ENCODE results near the gene RAMP3. TPM values are rescaled to one million over a fixed set of nuclear protein-coding genes. Genes with fewer than 3 reads are reported as not detected.
A peak's percentile ranks its signal among the peaks of the same experiment; 100 is the strongest.
"Not testable (repeated sequence)": the region's sequence is repeated elsewhere in the genome, so short reads cannot be mapped to it uniquely, and the experiment has no call there.

RAMP3 gene
- total RNA-seq, 5 donors from 2014 or later (not counting 1 experiment from before 2014, with no cell fraction given) = 0.19 to 0.63 (median 0.45) TPM; not detected in 1

GRCh38 chr7:45161842-45162241 lies 4.3 kb downstream of the RAMP3 start:
- H3K36me3 ChIP-seq (ENCODE audit: control insufficient read depth in 2 of 2, extremely low read depth in 1 of 2, insufficient read depth in 1 of 2, low read length in 1 of 2) = no peaks in the 10 kb centered on the region
- peak in 1 of 4 experiments; percentile 13 for ATAC-seq (replicated peaks in 1 of 4)
- Mint-ChIP-seq H3K9me3 (peaks cover 0 to 7% (median 0%) of the 10 kb centered on the region in 3 donors), H3K36me3 (no peaks in the 10 kb centered on the region), H3K27ac (no peak overlapping the region), H3K27me3 (peaks cover 17 to 20% of the 10 kb centered on the region in 2 donors), H3K4me1 (peaks cover 11 to 13% (median 11%) of the 10 kb centered on the region in 3 donors), H3K4me3 (no peak overlapping the region)
- no peaks in the 10 kb centered on the region for H3K9me3 ChIP-seq
- ChIA-PET POLR2A (no interaction called here), CTCF (no interaction called here)
- WGBS (ENCODE audit: insufficient coverage) = 87% methylated on average over 8 of the region's 9 CpGs
- no peak overlapping the region for H3K27ac ChIP-seq (ENCODE audit: low read length)
- no peaks in the 10 kb centered on the region for H3K4me1 ChIP-seq (ENCODE audit: control insufficient read depth in 1 of 2, extremely low read depth in 1 of 2, insufficient read depth in 2 of 2, low read length in 2 of 2)
- no peak for DNase-seq
- no peak overlapping the region for H3K4me3 ChIP-seq (ENCODE audit: control insufficient read depth in 1 of 2, extremely low read depth in 1 of 2, low read length in 1 of 2)
- H3K27me3 ChIP-seq (replicated peaks in 1 of 2; ENCODE audit: control insufficient read depth in 2 of 2, extremely low read depth in 1 of 2, insufficient read depth in 2 of 2, low read length in 1 of 2) = peaks cover 0 to 31% of the 10 kb centered on the region in 2 experiments

GRCh38 chr7:45162311-45162845 lies 4.8 kb downstream of the RAMP3 start:
- CTCF ChIA-PET = no interaction called here
- DNase-seq (no peak), ATAC-seq (replicated peaks in 1 of 4) (no peak)
- no peaks in the 10 kb centered on the region for H3K36me3 ChIP-seq (ENCODE audit: control insufficient read depth in 2 of 2, extremely low read depth in 1 of 2, insufficient read depth in 1 of 2, low read length in 1 of 2)
- peaks cover 12 to 15% of the 10 kb centered on the region in 2 donors for H3K27me3 Mint-ChIP-seq
- H3K4me1 Mint-ChIP-seq = peaks cover 7 to 10% (median 7%) of the 10 kb centered on the region in 3 donors
- H3K27me3 ChIP-seq (replicated peaks in 1 of 2; ENCODE audit: control insufficient read depth in 2 of 2, extremely low read depth in 1 of 2, insufficient read depth in 2 of 2, low read length in 1 of 2) = peaks cover 0 to 26% of the 10 kb centered on the region in 2 experiments
- no peak overlapping the region for H3K27ac ChIP-seq (ENCODE audit: low read length)
- H3K4me3 Mint-ChIP-seq = no peak overlapping the region
- POLR2A ChIA-PET = no interaction called here
- H3K4me1 ChIP-seq (ENCODE audit: control insufficient read depth in 1 of 2, extremely low read depth in 1 of 2, insufficient read depth in 2 of 2, low read length in 2 of 2) = no peaks in the 10 kb centered on the region
- 94% methylated on average over 2 of the region's 3 CpGs for WGBS (ENCODE audit: insufficient coverage)
- H3K36me3 Mint-ChIP-seq = no peaks in the 10 kb centered on the region
- H3K9me3 ChIP-seq = no peaks in the 10 kb centered on the region
- H3K9me3 Mint-ChIP-seq = peaks cover 0 to 7% (median 0%) of the 10 kb centered on the region in 3 donors
- H3K27ac Mint-ChIP-seq = no peak overlapping the region
- no peak overlapping the region for H3K4me3 ChIP-seq (ENCODE audit: control insufficient read depth in 1 of 2, extremely low read depth in 1 of 2, low read length in 1 of 2)

GRCh38 chr7:45162943-45163691 lies 5.5 kb downstream of the RAMP3 start:
- Mint-ChIP-seq H3K36me3 (no peaks in the 10 kb centered on the region), H3K9me3 (peaks cover 0 to 7% (median 0%) of the 10 kb centered on the region in 3 donors), H3K4me1 (peaks cover 7 to 9% (median 7%) of the 10 kb centered on the region in 3 donors), H3K4me3 (no peak overlapping the region), H3K27ac (no peak overlapping the region), H3K27me3 (peaks cover 11 to 15% of the 10 kb centered on the region in 2 donors)
- Histone ChIP-seq H3K27me3 (replicated peaks in 1 of 2; ENCODE audit: control insufficient read depth in 2 of 2, extremely low read depth in 1 of 2, insufficient read depth in 2 of 2, low read length in 1 of 2) (peaks cover 0 to 20% of the 10 kb centered on the region in 2 experiments), H3K36me3 (ENCODE audit: control insufficient read depth in 2 of 2, extremely low read depth in 1 of 2, insufficient read depth in 1 of 2, low read length in 1 of 2) (no peaks in the 10 kb centered on the region), H3K4me1 (ENCODE audit: control insufficient read depth in 1 of 2, extremely low read depth in 1 of 2, insufficient read depth in 2 of 2, low read length in 2 of 2) (no peaks in the 10 kb centered on the region), H3K4me3 (ENCODE audit: control insufficient read depth in 1 of 2, extremely low read depth in 1 of 2, low read length in 1 of 2) (no peak overlapping the region), H3K27ac (ENCODE audit: low read length) (no peak overlapping the region), H3K9me3 (no peaks in the 10 kb centered on the region)
- DNase-seq (no peak), ATAC-seq (replicated peaks in 1 of 4) (no peak)
- WGBS (ENCODE audit: insufficient coverage) = 13% methylated on average over 1 of the region's 2 CpGs
- CTCF ChIA-PET = no interaction called here
- POLR2A ChIA-PET = no interaction called here

GRCh38 chr7:45163692-45164052 lies 6.1 kb downstream of the RAMP3 start:
- POLR2A ChIA-PET = no interaction called here
- Mint-ChIP-seq H3K27me3 (peaks cover 5 to 9% of the 10 kb centered on the region in 2 donors), H3K4me3 (no peak overlapping the region), H3K4me1 (peaks cover 4 to 7% (median 5%) of the 10 kb centered on the region in 3 donors), H3K9me3 (peaks cover 0 to 7% (median 0%) of the 10 kb centered on the region in 3 donors), H3K27ac (no peak overlapping the region), H3K36me3 (no peaks in the 10 kb centered on the region)
- Histone ChIP-seq H3K4me3 (ENCODE audit: control insufficient read depth in 1 of 2, extremely low read depth in 1 of 2, low read length in 1 of 2) (no peak overlapping the region), H3K27ac (ENCODE audit: low read length) (no peak overlapping the region), H3K36me3 (ENCODE audit: control insufficient read depth in 2 of 2, extremely low read depth in 1 of 2, insufficient read depth in 1 of 2, low read length in 1 of 2) (no peaks in the 10 kb centered on the region), H3K4me1 (ENCODE audit: control insufficient read depth in 1 of 2, extremely low read depth in 1 of 2, insufficient read depth in 2 of 2, low read length in 2 of 2) (no peaks in the 10 kb centered on the region), H3K27me3 (replicated peaks in 1 of 2; ENCODE audit: control insufficient read depth in 2 of 2, extremely low read depth in 1 of 2, insufficient read depth in 2 of 2, low read length in 1 of 2) (peaks cover 0 to 15% of the 10 kb centered on the region in 2 experiments), H3K9me3 (no peaks in the 10 kb centered on the region)
- no peak for DNase-seq
- 68% methylated on average over 3 of the region's 4 CpGs for WGBS (ENCODE audit: insufficient coverage)
- CTCF ChIA-PET = no interaction called here
- ATAC-seq (replicated peaks in 1 of 4) = no peak

GRCh38 chr7:45164271-45164670 lies 6.7 kb downstream of the RAMP3 start:
- POLR2A ChIA-PET; H3K4me1 Mint-ChIP-seq; H3K36me3 Mint-ChIP-seq; H3K27me3 Mint-ChIP-seq; H3K4me3 ChIP-seq (ENCODE audit: control insufficient read depth in 1 of 2, extremely low read depth in 1 of 2, low read length in 1 of 2); H3K27ac ChIP-seq (ENCODE audit: low read length); H3K9me3 ChIP-seq; CTCF ChIA-PET; H3K36me3 ChIP-seq (ENCODE audit: control insufficient read depth in 2 of 2, extremely low read depth in 1 of 2, insufficient read depth in 1 of 2, low read length in 1 of 2); H3K4me3 Mint-ChIP-seq; H3K27ac Mint-ChIP-seq; H3K27me3 ChIP-seq (replicated peaks in 1 of 2; ENCODE audit: control insufficient read depth in 2 of 2, extremely low read depth in 1 of 2, insufficient read depth in 2 of 2, low read length in 1 of 2); ATAC-seq (replicated peaks in 1 of 4); DNase-seq; H3K4me1 ChIP-seq (ENCODE audit: control insufficient read depth in 1 of 2, extremely low read depth in 1 of 2, insufficient read depth in 2 of 2, low read length in 2 of 2); H3K9me3 Mint-ChIP-seq: not testable (repeated sequence)
- WGBS (ENCODE audit: insufficient coverage) = no CpG with 5 or more reads among the region's 3 CpGs

GRCh38 chr7:45165857-45166256 lies 8.3 kb downstream of the RAMP3 start:
- no peak overlapping the region for H3K27ac Mint-ChIP-seq
- DNase-seq (no peak), ATAC-seq (replicated peaks in 1 of 4) (no peak)
- H3K4me1 Mint-ChIP-seq = peaks cover 0 to 7% (median 1%) of the 10 kb centered on the region in 3 donors
- H3K27ac ChIP-seq (ENCODE audit: low read length) = no peak overlapping the region
- H3K4me1 ChIP-seq (ENCODE audit: control insufficient read depth in 1 of 2, extremely low read depth in 1 of 2, insufficient read depth in 2 of 2, low read length in 2 of 2) = no peaks in the 10 kb centered on the region
- H3K9me3 Mint-ChIP-seq = peaks cover 0 to 7% (median 0%) of the 10 kb centered on the region in 3 donors
- H3K27me3 Mint-ChIP-seq = peaks cover 0 to 8% of the 10 kb centered on the region in 2 donors
- CTCF ChIA-PET = no interaction called here
- POLR2A ChIA-PET = no interaction called here
- H3K4me3 Mint-ChIP-seq = no peak overlapping the region
- H3K36me3 ChIP-seq (ENCODE audit: control insufficient read depth in 2 of 2, extremely low read depth in 1 of 2, insufficient read depth in 1 of 2, low read length in 1 of 2) = no peaks in the 10 kb centered on the region
- WGBS (ENCODE audit: insufficient coverage) = no CpG with 5 or more reads among the region's 3 CpGs
- peaks cover 0 to 5% of the 10 kb centered on the region in 2 experiments for H3K27me3 ChIP-seq (replicated peaks in 1 of 2; ENCODE audit: control insufficient read depth in 2 of 2, extremely low read depth in 1 of 2, insufficient read depth in 2 of 2, low read length in 1 of 2)
- H3K9me3 ChIP-seq = no peaks in the 10 kb centered on the region
- no peak overlapping the region for H3K4me3 ChIP-seq (ENCODE audit: control insufficient read depth in 1 of 2, extremely low read depth in 1 of 2, low read length in 1 of 2)
- no peaks in the 10 kb centered on the region for H3K36me3 Mint-ChIP-seq

Measured in T-cell (primary cell).